MM.1S (cell line): ENCODE results near the gene SLC39A1.
A peak's percentile ranks its signal among the peaks of the same experiment; 100 is the strongest.

Experiments
- DNase-seq: peaks from one replicate; pipeline ENCODE4 v3.0.0-alpha.2; 2015
- H2AFZ ChIP-seq: fragments of 300-600 bp; sonication (generic); 2 replicates; pipeline ENCODE4 v1.6.0; 2016; ENCODE audit warnings: antibody characterized with exemption, low read length
- H3F3A ChIP-seq: fragments of 300-600 bp; sonication (generic); 2 replicates; pipeline ENCODE4 v1.6.1; 2016; ENCODE audit warnings: mild to moderate bottlenecking, antibody characterized with exemption, low read length, moderate library complexity, mixed read lengths; ENCODE audit not compliant: insufficient read depth
- H3K27ac ChIP-seq: fragments of 300-600 bp; sonication (generic); 2 replicates; pipeline ENCODE4 v1.5.1; 2016; ENCODE audit warnings: mild to moderate bottlenecking, low read length
- H3K27me3 ChIP-seq: fragments of 300-600 bp; sonication (generic); replicated peaks from 2 replicates; pipeline ENCODE4 v1.6.0; 2016; ENCODE audit warnings: low read length; ENCODE audit not compliant: insufficient read depth
- H3K36me3 ChIP-seq: fragments of 300-600 bp; sonication (generic); replicated peaks from 2 replicates; pipeline ENCODE4 v1.6.1; 2016; ENCODE audit warnings: mild to moderate bottlenecking, low read length, mixed read lengths; ENCODE audit not compliant: insufficient read depth
- H3K4me1 ChIP-seq: fragments of 300-600 bp; sonication (generic); 2 replicates; pipeline ENCODE4 v1.6.1; 2016; ENCODE audit warnings: low read length, mixed read lengths
- H3K4me2 ChIP-seq: fragments of 300-600 bp; sonication (generic); 2 replicates; pipeline ENCODE4 v1.6.0; 2016; ENCODE audit warnings: low read depth, low read length
- H3K4me3 ChIP-seq: fragments of 300-600 bp; sonication (generic); 2 replicates; pipeline ENCODE4 v1.5.1; 2016; ENCODE audit warnings: low read length, mixed read lengths
- H3K79me2 ChIP-seq: fragments of 300-600 bp; sonication (generic); 2 replicates; pipeline ENCODE4 v1.6.1; 2016; ENCODE audit warnings: mixed run types, low read length, mixed read lengths
- H3K9ac ChIP-seq: fragments of 300-600 bp; sonication (generic); 2 replicates; pipeline ENCODE4 v1.6.1; 2016; ENCODE audit warnings: low read length, mixed read lengths
- H3K9me2 ChIP-seq: fragments of 300-600 bp; sonication (generic); replicated peaks from 2 replicates; pipeline ENCODE4 v1.6.1; 2016; ENCODE audit warnings: mild to moderate bottlenecking, low read length, mixed read lengths; ENCODE audit not compliant: insufficient read depth
- H3K9me3 ChIP-seq: fragments of 300-600 bp; sonication (generic); replicated peaks from 2 replicates; pipeline ENCODE4 v1.6.1; 2016; ENCODE audit warnings: mild to moderate bottlenecking, low read length, mixed read lengths; ENCODE audit not compliant: insufficient read depth
- H4K20me1 ChIP-seq: fragments of 300-600 bp; sonication (generic); 2 replicates; pipeline ENCODE4 v1.6.1; 2016; ENCODE audit warnings: mild to moderate bottlenecking, low read length, moderate library complexity, mixed read lengths; ENCODE audit not compliant: insufficient read depth
- EZH2 ChIP-seq: fragments of 300-600 bp; sonication (generic); optimal IDR thresholded peaks from 2 replicates; pipeline ENCODE3; 2017; ENCODE audit warnings: low read depth, mild to moderate bottlenecking, antibody characterized with exemption, low read length, mixed read lengths
- EZH2phosphoT487 ChIP-seq: fragments of 300-600 bp; sonication (generic); IDR thresholded peaks from 2 replicates; pipeline ENCODE4 v1.6.1; 2018; ENCODE audit warnings: antibody characterized with exemption, low read length
- TF ChIP-seq, protein P1 (sequence below): fragments of 300-600 bp; sonication (generic); IDR thresholded peaks from 2 replicates; pipeline ENCODE4 v1.5.1; 2016; ENCODE audit warnings: antibody characterized with exemption, low read length, mixed read lengths

The SLC39A1 gene

DNA sequence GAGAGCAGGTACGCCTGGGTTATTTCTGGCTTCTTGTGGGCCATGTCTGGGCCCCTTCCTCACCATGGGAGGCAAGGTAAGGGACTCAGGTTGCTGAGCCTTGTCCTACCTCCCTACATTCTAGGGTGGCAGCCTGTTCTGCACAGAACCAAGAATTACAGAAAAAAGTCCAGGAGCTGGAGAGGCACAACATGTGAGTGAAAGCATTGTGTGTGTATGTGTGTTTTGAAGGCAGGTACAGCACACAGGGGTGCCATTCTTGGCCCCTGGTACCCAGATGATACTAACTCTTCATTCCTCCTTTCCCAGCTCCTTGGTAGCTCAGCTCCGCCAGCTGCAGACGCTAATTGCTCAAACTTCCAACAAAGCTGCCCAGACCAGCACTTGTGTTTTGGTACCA, 9.7 kb upstream of the SLC39A1 start:
- no peak for DNase-seq
- Histone ChIP-seq H3K27ac (no peak overlapping the region), H3K27me3 (no peaks in the 10 kb centered on the region), H3K9ac (no peak overlapping the region), H3K4me3 (no peak overlapping the region), H2AFZ (no peak overlapping the region), H3K4me2 (no peak overlapping the region), H3K36me3 (peaks cover 12% of the 10 kb centered on the region), H3K79me2 (peaks cover 28% of the 10 kb centered on the region), H3K9me2 (no peaks in the 10 kb centered on the region), H3F3A (peaks cover 12% of the 10 kb centered on the region), H3K4me1 (peaks cover 23% of the 10 kb centered on the region), H4K20me1 (no peaks in the 10 kb centered on the region), H3K9me3 (no peaks in the 10 kb centered on the region)
- TF ChIP-seq EZH2: no peak
- TF ChIP-seq, protein P1, sequence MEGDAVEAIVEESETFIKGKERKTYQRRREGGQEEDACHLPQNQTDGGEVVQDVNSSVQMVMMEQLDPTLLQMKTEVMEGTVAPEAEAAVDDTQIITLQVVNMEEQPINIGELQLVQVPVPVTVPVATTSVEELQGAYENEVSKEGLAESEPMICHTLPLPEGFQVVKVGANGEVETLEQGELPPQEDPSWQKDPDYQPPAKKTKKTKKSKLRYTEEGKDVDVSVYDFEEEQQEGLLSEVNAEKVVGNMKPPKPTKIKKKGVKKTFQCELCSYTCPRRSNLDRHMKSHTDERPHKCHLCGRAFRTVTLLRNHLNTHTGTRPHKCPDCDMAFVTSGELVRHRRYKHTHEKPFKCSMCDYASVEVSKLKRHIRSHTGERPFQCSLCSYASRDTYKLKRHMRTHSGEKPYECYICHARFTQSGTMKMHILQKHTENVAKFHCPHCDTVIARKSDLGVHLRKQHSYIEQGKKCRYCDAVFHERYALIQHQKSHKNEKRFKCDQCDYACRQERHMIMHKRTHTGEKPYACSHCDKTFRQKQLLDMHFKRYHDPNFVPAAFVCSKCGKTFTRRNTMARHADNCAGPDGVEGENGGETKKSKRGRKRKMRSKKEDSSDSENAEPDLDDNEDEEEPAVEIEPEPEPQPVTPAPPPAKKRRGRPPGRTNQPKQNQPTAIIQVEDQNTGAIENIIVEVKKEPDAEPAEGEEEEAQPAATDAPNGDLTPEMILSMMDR: no peak
- TF ChIP-seq EZH2phosphoT487: no peak

DNA sequence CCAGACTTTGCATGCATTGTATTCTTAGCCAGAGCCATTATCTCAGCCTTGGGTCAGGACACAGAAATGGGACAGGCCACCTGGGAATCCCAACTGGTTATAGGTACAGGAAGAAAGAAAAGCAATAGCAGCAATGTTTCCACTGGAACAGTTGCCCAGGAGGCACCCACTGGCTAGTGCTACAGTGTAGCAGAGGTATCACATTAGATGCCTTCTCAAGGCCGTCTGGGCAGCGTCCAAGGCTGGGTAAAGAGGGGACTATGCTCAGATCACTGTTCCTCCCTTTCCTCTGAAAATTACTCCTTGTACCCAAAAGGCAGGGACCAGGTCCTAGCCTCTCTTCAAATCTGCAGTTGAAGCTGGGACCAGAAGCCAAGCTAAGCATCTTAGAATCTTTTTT, 7.0 kb upstream of the SLC39A1 start:
- no peak overlapping the region for H3K4me3 ChIP-seq
- H3K4me1 ChIP-seq: peaks cover 16% of the 10 kb centered on the region
- no peaks in the 10 kb centered on the region for H3K9me3 ChIP-seq
- H3K9me2 ChIP-seq: no peaks in the 10 kb centered on the region
- H3F3A ChIP-seq: peaks cover 32% of the 10 kb centered on the region
- no peak overlapping the region for H3K27ac ChIP-seq
- no peaks in the 10 kb centered on the region for H4K20me1 ChIP-seq
- H3K9ac ChIP-seq: no peak overlapping the region
- TF ChIP-seq EZH2phosphoT487: no peak
- TF ChIP-seq, protein P1: no peak
- no peak for TF ChIP-seq EZH2
- H3K27me3 ChIP-seq: no peaks in the 10 kb centered on the region
- peaks cover 21% of the 10 kb centered on the region for H3K79me2 ChIP-seq
- peaks cover 12% of the 10 kb centered on the region; the same call in 1 of the 2 replicates for H3K36me3 ChIP-seq
- no peak overlapping the region for H2AFZ ChIP-seq
- DNase-seq: no peak
- no peak overlapping the region for H3K4me2 ChIP-seq

DNA sequence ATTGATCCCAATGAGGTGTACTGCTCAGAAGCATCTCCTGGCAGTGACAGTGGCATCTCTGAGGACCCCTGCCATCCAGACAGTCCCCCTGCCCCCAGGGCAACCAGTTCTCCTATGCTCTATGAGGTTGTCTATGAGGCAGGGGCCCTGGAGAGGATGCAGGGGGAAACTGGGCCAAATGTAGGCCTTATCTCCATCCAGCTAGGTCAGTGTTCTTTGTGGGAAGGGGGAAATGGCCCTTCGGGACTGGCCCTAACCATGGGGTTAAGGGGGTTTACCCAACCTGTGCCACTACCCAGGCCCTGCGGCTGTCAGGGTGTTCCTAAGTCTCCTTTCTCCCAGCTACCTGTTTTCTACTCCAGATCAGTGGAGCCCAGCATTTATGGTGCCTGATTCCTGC, 5.6 kb upstream of the SLC39A1 start:
- H3F3A ChIP-seq: peaks cover 37% of the 10 kb centered on the region
- no peak overlapping the region for H3K4me3 ChIP-seq
- H3K27me3 ChIP-seq: no peaks in the 10 kb centered on the region
- TF ChIP-seq, protein P1: no peak
- no peak for TF ChIP-seq EZH2phosphoT487
- TF ChIP-seq EZH2: no peak
- no peak overlapping the region for H2AFZ ChIP-seq
- H3K27ac ChIP-seq: no peak overlapping the region
- peaks cover 20% of the 10 kb centered on the region for H3K4me1 ChIP-seq
- peaks cover 21% of the 10 kb centered on the region for H3K79me2 ChIP-seq
- peak overlapping the region; percentile 98; the same call in 1 of the 2 replicates for H3K4me2 ChIP-seq
- H3K9ac ChIP-seq: no peak overlapping the region
- H3K36me3 ChIP-seq: peaks cover 2% of the 10 kb centered on the region; the same call in 1 of the 2 replicates
- H3K9me2 ChIP-seq: no peaks in the 10 kb centered on the region
- DNase-seq: no peak
- H3K9me3 ChIP-seq: no peaks in the 10 kb centered on the region
- no peaks in the 10 kb centered on the region for H4K20me1 ChIP-seq
